Stimulated activated CD8-positive, alpha-beta memory T cell treated with anti-CD3 and anti-CD28 coated beads, Interleukin-12 subunit alpha, Interleukin-12 subunit beta, amount 100 ng/mL, for 24 hours (primary cell): Measurements from ENCODE around the gene ITGA8.
"Not testable (repeated sequence)": the region's sequence is repeated elsewhere in the genome, so short reads cannot be mapped to it uniquely, and the experiment has no call there.

Source experiments
- DNase-seq: peaks from one replicate; pipeline ENCODE4 v3.0.0-alpha.2; 2020; ENCODE audit errors: extremely low read depth

The ITGA8 gene

DNA sequence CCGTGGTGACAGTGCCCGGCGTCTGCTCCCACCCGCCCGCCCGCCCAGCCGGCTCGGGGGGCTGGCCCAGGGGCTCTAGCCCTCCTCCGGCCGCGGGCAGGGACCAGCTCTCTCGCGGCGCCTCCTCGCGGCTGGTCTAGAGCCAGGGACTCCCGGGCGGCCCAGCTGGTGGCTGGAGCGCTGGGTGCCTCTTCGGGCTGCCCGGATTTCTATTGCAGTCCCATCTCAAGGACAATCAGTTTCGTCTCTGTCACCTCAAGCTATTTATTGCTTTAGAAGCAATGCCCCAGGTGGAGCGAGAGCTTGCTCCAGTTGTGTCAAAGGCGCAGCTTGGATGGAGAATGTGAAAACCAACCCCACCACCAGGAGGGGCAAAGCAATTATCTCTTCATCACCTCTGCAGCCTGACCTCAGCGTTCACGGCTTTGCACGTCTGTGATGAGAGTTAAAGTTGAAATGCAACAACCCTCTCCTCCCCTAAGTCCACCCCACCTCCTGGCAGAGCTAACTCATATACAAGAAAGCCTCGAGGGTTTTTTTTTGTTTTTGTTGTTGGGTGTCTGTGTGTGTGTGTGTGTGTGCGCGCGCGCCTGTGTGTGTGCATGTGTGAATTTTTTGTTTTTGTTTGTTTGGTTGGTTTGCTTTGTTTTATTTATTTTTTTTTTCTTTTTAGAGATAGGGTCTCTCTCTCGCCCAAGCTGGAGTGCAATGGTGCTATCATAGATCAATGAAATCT is at the start of gene ITGA8:
TSS of gene ITGA8 (minus strand) at position 24 of the 736 bp plus-strand sequence. CDS start 151 bp downstream, outside the sequence.
- DNase-seq, result no peak

DNA sequence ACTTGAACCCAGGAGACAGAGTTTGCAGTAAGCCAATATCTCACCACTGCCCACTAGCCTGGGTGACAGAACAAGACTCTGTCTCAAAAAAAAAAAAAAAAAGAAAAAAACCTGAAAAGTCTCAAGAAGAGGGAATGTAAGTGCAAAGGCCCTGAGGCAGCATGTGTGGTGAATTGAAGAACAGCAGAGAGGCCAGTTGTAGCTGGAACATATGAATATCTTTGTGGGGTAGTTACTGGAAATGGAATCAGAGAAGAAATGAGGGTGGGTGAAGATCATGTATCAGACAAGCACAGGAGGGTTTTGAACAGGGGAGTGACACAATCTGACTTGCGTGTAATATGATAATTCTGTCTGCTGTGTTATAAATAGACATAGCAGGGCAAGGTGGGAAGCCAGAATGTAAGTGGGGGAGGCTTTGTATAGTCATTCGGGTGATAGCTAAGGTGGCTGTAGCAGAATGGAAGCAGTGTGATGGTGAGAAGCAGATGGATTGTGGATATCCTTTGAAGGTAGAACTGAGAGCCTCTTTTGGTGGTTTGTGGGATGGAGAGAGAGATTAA is 45.3 kb upstream of the ITGA8 start:
- DNase-seq, result no peak

DNA sequence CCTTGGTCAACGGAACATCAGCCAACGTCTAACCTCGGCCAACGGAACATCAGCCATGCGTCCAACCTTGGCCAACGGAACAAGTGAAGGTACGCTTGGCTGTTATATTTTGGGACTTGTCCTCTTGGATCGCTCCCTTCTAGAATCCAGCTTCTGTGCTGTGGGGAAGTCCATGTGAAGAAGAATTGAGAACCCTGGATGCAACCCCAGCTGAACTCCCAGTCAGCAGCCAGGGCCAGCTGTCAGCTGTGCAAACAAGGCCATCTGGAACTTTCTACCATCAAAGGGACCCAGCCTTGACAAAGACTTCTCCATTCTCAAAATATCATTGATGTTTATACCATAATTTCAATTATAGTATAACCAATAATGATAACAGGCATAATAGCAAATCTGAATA is 43.3 kb upstream of the ITGA8 start:
- DNase-seq, result no peak

DNA sequence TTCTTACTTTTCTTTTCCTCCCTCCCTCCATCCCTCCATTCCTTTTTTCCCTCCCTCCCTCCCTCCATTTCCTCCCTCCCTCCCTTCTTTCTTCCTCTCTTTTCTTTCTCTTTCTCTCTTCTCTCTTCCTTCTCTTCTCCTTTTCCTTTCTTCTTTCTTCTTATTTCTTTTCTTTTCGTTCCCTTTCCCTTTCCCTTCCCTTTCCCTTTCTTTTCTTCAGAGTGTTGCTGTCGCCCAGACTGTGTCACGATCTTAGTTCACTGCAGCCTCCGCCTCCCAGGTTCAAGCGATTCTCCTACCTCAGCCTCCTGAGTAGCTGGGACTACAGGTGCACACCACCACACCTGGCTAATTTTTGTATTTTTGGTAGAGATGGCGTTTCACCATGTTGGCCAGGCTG is 42.5 kb upstream of the ITGA8 start:
- DNase-seq, result not testable (repeated sequence)

DNA sequence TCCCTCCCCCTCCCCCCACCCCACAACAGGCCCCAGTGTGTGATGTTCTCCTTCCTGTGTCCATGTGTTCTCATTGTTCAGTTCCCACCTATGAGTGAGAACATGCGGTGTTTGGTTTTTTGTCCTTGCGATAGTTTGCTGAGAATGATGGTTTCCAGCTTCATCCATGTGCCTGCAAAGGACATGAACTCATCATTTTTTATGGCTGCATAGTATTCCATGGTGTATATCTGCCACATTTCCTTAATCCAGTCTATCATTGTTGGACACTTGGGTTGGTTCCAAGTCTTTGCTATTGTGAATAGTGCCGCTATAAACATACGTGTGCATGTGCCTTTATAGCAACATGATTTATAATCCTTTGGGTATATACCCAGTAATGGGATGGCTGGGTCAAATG is 41.5 kb upstream of the ITGA8 start:
- not testable (repeated sequence) for DNase-seq

DNA sequence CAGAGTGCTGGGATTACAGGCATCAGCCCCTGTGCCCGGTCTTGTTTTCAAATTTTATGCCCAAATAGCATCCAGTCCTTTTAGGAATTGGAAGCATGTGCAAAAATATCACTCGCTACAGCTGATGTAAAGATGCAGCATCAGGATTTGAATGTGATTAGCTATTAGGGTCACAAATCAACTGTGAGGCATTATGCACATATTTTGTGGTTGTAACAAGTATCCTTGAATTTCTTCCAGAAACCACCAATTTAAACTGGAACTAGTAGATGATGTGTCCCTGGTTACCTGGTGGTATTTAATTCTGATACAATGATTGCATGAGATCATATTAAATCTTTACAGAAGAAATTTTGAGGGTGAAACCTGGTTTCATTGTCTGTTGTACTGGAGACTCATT is 41.0 kb upstream of the ITGA8 start:
- no peak for DNase-seq

DNA sequence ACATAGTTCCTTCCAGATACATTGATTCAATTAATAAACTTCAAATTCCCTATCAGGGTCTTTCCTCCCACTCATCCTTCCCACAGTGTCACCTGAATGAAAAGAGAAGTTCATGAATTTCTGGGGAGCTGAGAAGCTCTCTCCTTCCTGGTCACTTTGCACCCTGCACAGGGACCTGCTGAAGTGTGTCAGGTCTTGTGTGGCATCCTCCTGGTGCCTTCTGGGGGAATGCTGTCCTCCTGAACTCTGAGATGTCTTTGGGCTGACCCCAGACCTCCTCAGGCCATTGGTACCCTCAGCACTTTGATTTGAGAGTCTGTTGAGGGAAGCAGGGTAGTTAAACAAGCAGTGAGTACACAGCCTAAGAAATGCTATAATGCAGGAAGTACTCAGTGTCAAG is 39.5 kb upstream of the ITGA8 start:
- no peak for DNase-seq

DNA sequence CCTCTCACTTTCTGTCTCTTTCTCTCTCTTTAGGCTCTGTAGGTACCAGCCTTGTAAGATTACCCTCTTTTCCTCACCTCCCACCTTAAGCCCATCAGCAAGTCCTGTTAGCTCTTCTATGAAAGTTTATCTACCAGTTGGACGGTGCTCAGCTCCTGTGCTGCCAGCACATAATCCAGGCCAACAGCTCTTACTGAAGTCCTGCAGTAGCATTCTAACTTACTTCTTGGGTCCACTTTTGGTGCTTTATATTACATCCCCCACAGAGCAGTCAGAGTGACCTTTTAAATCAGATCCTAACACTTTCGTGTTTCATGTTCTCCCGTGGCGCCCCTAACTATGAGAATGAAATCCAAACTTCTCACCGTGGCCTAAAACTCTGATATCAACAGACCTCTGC is 38.9 kb upstream of the ITGA8 start:
- DNase-seq, result no peak

DNA sequence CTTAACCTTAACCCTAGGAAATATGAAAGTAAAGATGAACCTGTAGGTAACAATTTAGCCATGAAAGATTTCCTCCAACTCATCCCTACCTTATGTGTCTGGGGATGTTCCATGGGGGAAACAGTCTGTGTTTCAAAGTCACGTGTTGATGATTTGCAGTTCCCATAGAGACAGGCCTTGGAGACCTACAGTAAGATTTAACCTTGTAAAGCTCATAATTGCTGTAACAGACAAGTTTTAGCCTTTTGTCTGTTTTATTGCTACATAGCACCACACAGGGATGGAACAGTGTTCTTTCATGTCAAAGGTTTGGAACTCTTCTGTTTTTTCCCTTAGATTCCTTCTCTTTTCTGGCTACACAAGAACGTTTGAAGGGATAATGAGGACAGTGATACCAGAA is 35.2 kb upstream of the ITGA8 start:
- no peak for DNase-seq

DNA sequence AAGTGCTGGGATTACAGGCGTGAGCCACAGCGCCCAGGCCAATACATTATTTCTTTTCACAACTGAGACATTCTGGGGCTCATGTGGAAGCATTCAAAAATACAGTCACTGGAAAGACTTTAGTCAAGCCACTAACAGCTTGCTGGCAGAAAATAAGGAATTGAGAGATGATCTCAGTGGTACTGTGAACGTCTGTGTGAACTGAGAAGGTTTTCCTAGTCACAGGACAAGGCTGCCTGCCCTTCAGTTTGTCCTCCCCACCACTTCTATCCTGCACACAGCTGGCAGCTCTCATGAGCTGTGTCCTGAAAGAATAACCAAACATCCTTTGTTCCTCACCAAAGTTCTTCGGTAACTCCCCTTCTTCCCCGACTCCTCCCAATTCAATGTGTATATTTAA is 31.3 kb upstream of the ITGA8 start:
- DNase-seq, result no peak

DNA sequence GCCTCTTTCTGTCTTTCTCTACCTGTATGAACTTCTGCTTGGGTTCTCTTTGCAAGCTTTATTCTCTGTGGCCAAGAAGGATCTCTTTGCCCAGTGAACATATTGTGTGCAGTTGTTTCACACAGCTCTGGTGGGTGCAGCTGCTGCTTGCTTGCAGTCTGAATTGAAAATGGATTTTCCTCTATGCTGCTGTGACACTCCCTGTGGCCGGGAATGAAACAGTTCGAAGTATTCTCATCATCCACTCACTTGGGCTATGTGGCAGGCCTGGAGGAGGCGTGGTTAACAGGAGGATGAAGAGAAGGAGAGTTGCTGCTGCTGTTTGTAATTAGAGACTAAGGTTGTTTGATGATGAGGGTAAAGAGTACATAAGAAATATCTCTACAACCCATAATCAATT is 28.4 kb upstream of the ITGA8 start:
- DNase-seq, result no peak

DNA sequence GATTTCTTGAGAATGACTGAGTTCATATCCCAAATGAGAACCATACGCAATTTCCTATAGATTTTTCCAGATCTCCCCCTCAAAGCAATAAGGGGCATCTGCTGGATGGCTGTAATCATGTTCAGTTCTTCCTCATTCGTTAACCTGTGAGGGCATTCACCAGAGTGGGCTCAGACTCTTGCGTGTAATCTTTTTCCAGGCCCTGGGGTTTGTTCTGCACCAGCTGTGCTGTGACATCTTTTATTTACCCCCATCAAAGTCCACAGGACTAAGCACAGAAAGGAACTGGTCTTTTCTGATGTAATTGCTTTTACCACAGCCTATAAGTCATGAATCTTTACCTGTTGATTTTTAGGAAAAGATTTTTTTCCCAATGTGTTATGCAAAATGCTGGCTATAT is 27.9 kb upstream of the ITGA8 start:
- no peak for DNase-seq

DNA sequence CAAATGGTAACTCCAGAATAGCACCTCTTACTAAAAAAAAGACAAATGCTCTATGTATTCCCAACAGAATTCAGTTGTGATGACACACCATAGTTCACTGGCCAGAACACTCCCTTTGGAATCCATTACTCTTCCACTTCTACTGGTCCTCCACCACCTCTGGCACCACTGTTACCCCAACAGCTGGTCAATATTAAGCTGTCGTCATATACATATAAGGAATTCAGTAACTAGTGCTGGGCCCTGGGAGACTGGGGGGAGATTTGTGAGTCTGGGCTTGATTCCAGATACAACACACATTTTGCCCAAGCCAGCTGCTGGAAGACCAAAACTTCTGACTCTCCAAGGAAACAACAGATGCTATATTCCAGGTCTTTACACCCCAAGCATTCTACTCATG is 26.0 kb upstream of the ITGA8 start:
- no peak for DNase-seq

DNA sequence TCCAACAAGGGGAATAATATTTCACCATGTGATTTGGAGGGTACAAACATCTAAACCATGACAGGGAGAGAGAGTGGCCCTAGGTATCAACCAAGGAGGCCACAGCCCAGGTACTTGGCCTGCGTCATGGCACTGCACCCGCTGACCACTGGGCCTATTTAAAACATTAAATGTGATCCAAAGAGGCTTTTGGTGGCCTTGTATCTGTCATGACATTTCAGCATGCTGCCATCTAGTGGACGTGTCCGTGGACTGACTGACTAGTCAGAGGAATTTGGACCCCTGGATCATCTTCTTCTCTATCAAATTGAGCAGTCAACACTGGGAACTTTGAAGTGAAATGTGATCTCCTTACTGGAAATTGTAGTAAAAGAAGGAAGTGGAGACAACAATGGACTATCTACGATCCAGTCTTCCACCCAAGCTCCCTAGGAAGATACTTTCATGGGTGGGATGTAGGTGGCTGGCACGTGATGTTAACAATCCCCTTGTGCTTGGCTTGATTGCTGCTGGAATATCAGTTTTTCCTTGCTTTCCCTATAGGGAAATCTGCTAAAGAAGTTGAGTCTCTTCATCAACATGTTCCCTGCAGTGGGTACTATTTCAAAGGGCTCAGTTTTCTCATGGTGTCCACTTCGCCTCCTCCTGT is 24.6 kb upstream of the ITGA8 start:
- DNase-seq, result peak; percentile 8

DNA sequence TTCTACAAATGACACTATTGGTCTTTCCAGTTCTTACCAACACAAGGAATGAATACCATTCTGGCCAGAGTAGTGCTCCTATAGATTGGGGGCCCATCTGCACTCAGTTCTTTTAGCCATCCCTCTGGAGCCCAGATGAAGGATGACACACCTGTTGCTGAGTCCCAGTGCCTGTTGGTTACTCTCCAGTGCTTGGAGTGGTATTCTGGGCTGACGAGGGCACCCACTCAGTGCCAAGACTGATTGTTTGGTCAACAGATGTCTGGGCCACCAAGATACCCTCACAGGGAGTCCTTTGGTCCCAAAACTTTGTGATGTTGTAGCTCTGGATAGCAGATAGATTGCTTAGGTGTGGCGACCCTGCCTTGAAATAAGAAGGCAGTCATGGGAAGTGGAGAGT is 23.7 kb upstream of the ITGA8 start:
- DNase-seq, result no peak

DNA sequence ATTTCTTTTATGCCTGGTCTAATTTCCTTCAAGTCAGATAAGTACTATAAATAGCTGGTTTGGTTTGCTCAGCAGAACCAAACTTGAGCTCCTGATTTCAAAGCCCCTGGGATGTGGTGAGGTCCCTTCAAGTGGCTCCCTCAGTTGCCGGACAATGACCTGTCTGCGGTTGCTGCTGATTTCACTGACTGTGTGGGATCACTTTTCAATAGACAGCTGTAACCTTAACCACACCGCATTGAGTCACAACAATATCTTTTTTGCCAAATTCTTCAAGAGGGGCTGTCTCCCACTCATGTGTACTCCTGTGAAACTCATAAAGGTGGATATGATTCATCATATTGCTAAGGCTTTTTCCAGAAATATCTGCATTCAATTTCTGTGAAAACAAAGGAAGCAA is 23.1 kb upstream of the ITGA8 start:
- DNase-seq, result no peak

DNA sequence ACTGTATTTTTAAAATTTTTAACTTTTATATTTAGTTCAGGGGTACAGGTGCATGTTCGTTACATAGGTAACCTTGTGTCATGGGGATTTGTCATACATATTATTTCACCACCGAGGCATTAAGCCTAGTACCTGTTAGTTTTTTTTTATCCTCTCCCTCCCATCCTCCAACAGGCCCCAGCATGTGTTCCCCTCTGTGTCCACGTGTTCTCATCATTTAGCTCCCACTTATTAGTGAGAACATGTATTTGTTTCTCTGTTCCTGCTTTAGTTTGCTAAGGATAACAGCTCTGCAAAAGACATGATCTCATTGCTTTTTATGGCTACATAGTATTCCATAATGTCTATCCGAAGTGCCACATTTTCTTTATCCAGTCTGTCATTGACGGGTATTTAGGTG is 22.4 kb upstream of the ITGA8 start:
- DNase-seq, result no peak

DNA sequence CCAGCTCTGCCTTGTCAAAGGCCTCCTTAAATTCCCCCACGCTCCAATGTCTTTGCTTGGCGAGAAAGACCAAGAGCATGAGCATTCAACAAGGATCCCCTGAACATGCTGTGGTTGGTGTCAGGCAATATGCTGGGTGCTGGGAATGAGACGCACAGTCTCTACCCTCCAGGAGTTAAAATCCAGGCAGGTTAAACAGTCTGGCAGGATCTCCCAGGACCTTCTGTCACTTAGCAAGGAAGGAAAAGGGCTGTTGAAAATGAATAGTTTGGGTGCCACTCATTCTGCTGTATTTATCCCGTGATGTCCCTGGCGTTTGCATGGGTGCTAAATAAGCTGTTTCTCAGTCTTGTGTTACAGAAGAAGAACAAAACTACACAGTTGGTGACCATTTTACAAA is 21.9 kb upstream of the ITGA8 start:
- no peak for DNase-seq

DNA sequence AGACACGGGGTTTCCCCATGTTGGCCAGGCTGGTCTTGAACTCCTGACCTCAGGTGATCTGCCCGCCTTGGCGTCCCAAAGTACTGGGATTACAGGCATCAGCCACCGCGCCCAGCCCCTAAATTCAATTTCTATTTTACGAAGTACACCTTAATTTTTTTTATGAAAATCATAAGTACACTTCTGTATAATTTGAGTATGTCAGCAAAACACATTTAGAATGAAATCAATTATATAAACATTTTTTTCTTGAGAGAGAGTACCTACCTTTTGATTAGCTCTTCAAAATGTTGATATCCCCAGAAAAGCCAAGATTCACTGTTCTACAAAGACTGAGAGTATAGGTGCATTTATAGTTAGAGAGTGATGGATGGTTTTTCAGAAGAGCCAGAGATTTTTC is 20.5 kb upstream of the ITGA8 start:
- DNase-seq, result no peak

DNA sequence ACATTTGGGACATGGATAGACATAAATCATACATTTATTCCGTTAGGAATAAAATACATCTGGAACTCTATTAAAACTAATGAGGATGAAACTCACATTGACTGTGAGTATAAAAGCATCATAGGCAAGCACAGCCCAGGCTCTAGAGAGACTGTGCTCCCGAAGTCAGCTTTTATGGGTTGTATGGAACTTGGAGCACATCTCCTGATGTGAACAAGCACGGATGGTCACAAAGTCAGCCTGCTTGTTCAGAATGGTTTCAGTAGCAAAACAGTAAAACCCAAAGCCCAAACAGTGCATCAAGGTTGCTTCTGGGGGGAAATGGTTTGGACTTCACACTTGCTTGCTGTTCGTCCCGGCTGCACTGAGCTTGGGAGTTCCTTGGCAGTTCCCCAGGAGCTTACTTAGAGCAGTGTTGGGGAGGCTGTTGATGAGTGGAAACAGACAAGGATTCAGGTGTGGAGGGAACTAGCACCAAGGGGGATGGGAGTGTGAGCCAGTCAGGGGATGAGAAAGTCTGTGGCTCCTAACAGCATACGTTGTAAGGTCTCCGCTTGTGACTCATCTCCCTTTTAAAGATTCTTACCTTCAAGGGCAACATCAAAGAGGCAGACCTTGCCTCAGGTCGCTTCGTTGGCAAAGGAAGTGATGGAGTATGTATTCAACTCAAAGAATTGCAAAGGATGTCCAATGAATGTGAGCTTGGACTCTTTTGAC is 19.7 kb upstream of the ITGA8 start:
- DNase-seq, result no peak

DNA sequence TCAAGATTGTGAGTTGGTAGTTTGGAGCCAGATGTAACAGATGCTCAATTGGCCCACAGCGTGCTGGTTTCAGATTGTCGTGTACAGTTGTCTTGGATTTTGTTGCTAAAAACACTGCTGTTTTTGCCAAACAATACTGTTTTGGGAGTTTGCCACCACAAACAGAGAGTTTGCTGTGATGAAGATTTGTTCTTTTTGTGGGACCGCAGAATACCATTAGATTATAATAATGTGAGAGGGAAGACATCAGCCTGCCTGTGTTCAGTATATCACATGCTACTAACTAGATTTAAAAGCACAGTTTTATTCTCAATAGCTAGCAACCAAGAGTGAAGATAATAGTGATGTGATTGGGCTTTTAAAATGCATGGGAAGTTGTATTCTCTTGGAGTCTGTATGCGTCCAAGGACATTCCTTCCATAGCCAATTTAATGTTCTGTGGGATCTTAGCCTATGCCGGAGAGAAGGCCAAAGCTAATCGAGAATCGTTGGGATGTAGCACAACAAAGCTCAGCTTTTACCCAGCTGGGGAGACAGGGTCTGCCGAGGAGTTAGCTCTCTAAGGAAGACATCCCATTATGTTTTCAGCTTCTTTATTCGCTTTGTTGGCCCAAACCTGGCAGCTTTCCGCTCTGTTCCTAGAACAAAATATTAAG is 18.7 kb upstream of the ITGA8 start:
- no peak for DNase-seq

DNA sequence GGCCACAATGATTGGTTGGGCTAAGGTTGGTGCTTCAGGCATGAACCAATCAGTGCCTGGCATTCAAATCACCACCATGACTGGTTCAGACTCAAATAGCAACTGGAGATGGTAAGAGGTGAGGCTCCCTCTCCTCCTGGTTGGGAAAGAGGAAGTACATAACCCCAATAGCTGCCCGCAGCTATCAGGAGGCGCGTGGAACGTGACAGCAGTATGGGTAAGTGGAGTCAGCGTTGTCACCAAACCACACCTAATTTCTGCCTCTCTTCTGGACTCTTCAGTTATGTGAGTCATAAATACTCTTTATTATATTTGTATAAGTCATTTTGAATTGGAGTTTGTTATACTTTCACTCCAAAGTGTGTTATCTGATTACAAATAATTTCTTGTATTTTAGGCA is 17.9 kb upstream of the ITGA8 start:
- DNase-seq, result no peak
